HepG2 (cell line): ENCODE data around the gene DAAM2. TPM values are rescaled to one million over a fixed set of nuclear protein-coding genes. Genes with fewer than 3 reads are reported as not detected.

ENCODE experiments used
- ATAC-seq: fragments of 200-7000 bp; cut with Tn5 transposase; 3 replicates; pipeline ENCODE4 v1.9.1; 2020; ENCODE audit warnings: mild to moderate bottlenecking, moderate library complexity
- BruUV-seq: library from RNA; stranded (reverse); fragments of 400-500 nt; replicated peaks from 2 replicates; lab custom pipeline; 2021; lab: Mats Ljungman, UMichigan
- CTCF ChIA-PET: fragments of 300-600 bp; formaldehyde crosslinking; extraction: SDS; loops from one replicate; lab custom pipeline; 2021; ENCODE audit warnings: low total read pairs, inconsistent platforms, low intra/inter-chr PET ratio; lab: Yijun Ruan, JAX
- POLR2A ChIA-PET: fragments of 350-600 bp; sonication (Branson Sonifier 250); formaldehyde crosslinking; loops from one replicate; lab custom pipeline; 2020; ENCODE audit warnings: antibody characterized with exemption, inconsistent platforms; lab: Yijun Ruan, JAX
- DNase-seq: peaks from one replicate; pipeline ENCODE4 v3.0.0-alpha.2; 2015; ENCODE audit warnings: low spot score
- FAIRE-seq: peaks from 3 replicates; lab custom pipeline; 2011; peaks lifted over from hg19 to GRCh38; lab: Jason Lieb, UNC
- H2AFZ ChIP-seq: one replicate; pipeline ENCODE4 v1.6.1; 2011; ENCODE audit warnings: low read length, inconsistent platforms
- H3K27ac ChIP-seq: fragments of 300-600 bp; 3 replicates; pipeline ENCODE4 v1.8.0; 2011; ENCODE audit warnings: mixed run types, mild to moderate bottlenecking, mixed read lengths, low read length, inconsistent platforms; ENCODE audit not compliant: insufficient read depth; ENCODE audit errors: extremely low read length
- H3K27me3 ChIP-seq, 2 experiments: fragments of 200-600 bp in 1 of 2; 2 replicates in 1 of 2; 3 replicates in 1 of 2; pipeline versions ENCODE4 v1.6.0 to v1.8.0; 2011; ENCODE audit warnings: low read length in 2 of 2, mild to moderate bottlenecking in 2 of 2, moderate library complexity in 2 of 2, inconsistent platforms in 1 of 2; ENCODE audit not compliant: insufficient read depth in 2 of 2, control insufficient read depth in 1 of 2
- H3K36me3 ChIP-seq, 2 experiments: fragments of 200-600 bp in 1 of 2; replicated peaks in 1 of 2; 2 replicates in 1 of 2; 3 replicates in 1 of 2; pipeline versions ENCODE4 v1.5.1 to v1.8.0; 2011; ENCODE audit warnings: low read length in 2 of 2, inconsistent platforms in 1 of 2; ENCODE audit not compliant: insufficient read depth in 2 of 2, control insufficient read depth in 1 of 2
- H3K4me1 ChIP-seq: 2 replicates; pipeline ENCODE4 v1.5.1; 2012; ENCODE audit warnings: low read length, inconsistent platforms; ENCODE audit not compliant: insufficient read depth
- H3K4me2 ChIP-seq: 2 replicates; pipeline ENCODE4 v1.6.0; 2011; ENCODE audit warnings: low read depth, low read length, inconsistent platforms
- H3K4me3 ChIP-seq, 3 experiments: fragments of 200-600 bp in 1 of 3; sonication (generic), shearing (Covaris generic) in 1 of 3; replicated peaks in 1 of 3; 2 replicates each; pipeline ENCODE4 v1.5.1; 2011 to 2016; ENCODE audit warnings: low read length in 3 of 3, inconsistent platforms in 2 of 3, low read depth in 2 of 3, mild to moderate bottlenecking in 2 of 3, control low read depth in 1 of 3, mixed read lengths in 1 of 3; ENCODE audit not compliant: insufficient read depth in 1 of 3
- H3K79me2 ChIP-seq: one replicate; pipeline ENCODE4 v1.6.1; 2011; ENCODE audit warnings: low read length, inconsistent platforms; ENCODE audit not compliant: insufficient read depth
- H3K9ac ChIP-seq: 2 replicates; pipeline ENCODE4 v1.6.0; 2011; ENCODE audit warnings: mild to moderate bottlenecking, low read depth, low read length, inconsistent platforms; ENCODE audit not compliant: insufficient read depth
- H3K9me3 ChIP-seq: 2 replicates; pipeline ENCODE4 v1.5.1; 2012; ENCODE audit warnings: mild to moderate bottlenecking, low read length
- H4K20me1 ChIP-seq: 2 replicates; pipeline ENCODE4 v1.6.0; 2011; ENCODE audit warnings: inconsistent platforms, mild to moderate bottlenecking, low read length, moderate library complexity; ENCODE audit not compliant: insufficient read depth
- ATF7-NPFF ChIP-seq: sonication (generic); formaldehyde crosslinking; IDR thresholded peaks from 2 replicates; pipeline ENCODE4 v1.8.1; 2023; ENCODE audit warnings: mild to moderate bottlenecking, low read depth, missing genetic modification reagents, moderate library complexity
- CENPX ChIP-seq: sonication (generic); formaldehyde crosslinking; IDR thresholded peaks from 2 replicates; pipeline ENCODE4 v1.9.0; 2021; ENCODE audit warnings: mild to moderate bottlenecking, missing genetic modification reagents, moderate library complexity
- KAT2B ChIP-seq: fragments of 150-350 bp; IDR thresholded peaks from 2 replicates; pipeline ENCODE4 v1.6.1; 2014; ENCODE audit warnings: low read depth, low read length, borderline replicate concordance
- KDM4B ChIP-seq: sonication (generic); formaldehyde crosslinking; IDR thresholded peaks from 2 replicates; pipeline ENCODE4 v1.4.0; 2020; ENCODE audit warnings: missing genetic modification reagents
- NBN ChIP-seq: fragments of 450-650 bp; conservative IDR thresholded peaks from 2 replicates; pipeline ENCODE4 v1.6.1; 2017
- NONO ChIP-seq, 2 experiments: fragments of 450-650 bp in 1 of 2; sonication (generic) in 1 of 2; formaldehyde crosslinking in 1 of 2; IDR thresholded peaks in 1 of 2; conservative IDR thresholded peaks in 1 of 2; 2 replicates each; pipeline versions ENCODE4 v1.6.1 to v1.8.0; 2017 to 2022; ENCODE audit warnings: mild to moderate bottlenecking in 1 of 2, missing genetic modification reagents in 1 of 2, moderate library complexity in 1 of 2
- PHF21A ChIP-seq: sonication (generic); formaldehyde crosslinking; IDR thresholded peaks from 2 replicates; pipeline ENCODE4 v1.5.0; 2020; ENCODE audit warnings: mild to moderate bottlenecking, missing genetic modification reagents
- SOX13 ChIP-seq, 3 experiments: fragments of 450-650 bp in 1 of 3; sonication (generic) in 1 of 3; formaldehyde crosslinking in 1 of 3; IDR thresholded peaks in 2 of 3; conservative IDR thresholded peaks in 1 of 3; 2 replicates each; pipeline versions ENCODE4 v1.5.0 to v1.6.1; 2016 to 2020; ENCODE audit warnings: antibody characterized with exemption in 1 of 3, mild to moderate bottlenecking in 1 of 3, missing compliant biosample characterization in 1 of 3, missing genetic modification reagents in 1 of 3, moderate library complexity in 1 of 3
- ZEB1 ChIP-seq: IDR thresholded peaks from 2 replicates; pipeline ENCODE4 v1.6.1; 2012; ENCODE audit warnings: mild to moderate bottlenecking, low read depth, inconsistent platforms; ENCODE audit not compliant: insufficient replicate concordance
- ZFP36 ChIP-seq: fragments of 150-350 bp; IDR thresholded peaks from 2 replicates; pipeline ENCODE4 v1.6.1; 2018; ENCODE audit warnings: borderline replicate concordance, low read length, low read depth; ENCODE audit not compliant: partially characterized antibody
- ZNF629 ChIP-seq: sonication (generic); formaldehyde crosslinking; conservative IDR thresholded peaks from 2 replicates; pipeline ENCODE4 v1.5.0; 2020; ENCODE audit warnings: missing genetic modification reagents
- WGBS: methylation state at CpG from one replicate; pipeline ENCODE4 v1.1.6; 2017; ENCODE audit warnings: low lambda C conversion rate; 5-methylcytosine and 5-hydroxymethylcytosine counted together
- in situ Hi-C: cut with HindIII; loops from 2 replicates; pipeline ENCODE4 v1.10.0; 2017; ENCODE audit warnings: low pct_unique_long_range_greater_than_20kb; ENCODE audit not compliant: extremely low pct_ligation_motif_present
- intact Hi-C: fragments of 100-400 bp; cut with micrococcal nuclease; formaldehyde crosslinking; loops from one replicate; pipeline ENCODE4 v1.10.0; 2022; ENCODE audit not compliant: unreplicated experiment
- polyA plus RNA-seq, 8 experiments: library from polyadenylated mRNA; depleted of rRNA in 3 of 8; stranded (reverse) in 7 of 8; unstranded in 1 of 8; fragments of >200 nt; fragmentation: Illumina TruSeq in 4 of 8; extraction: Trizol in 4 of 8; gene quantifications; 2 replicates each; pipeline versions ENCODE4 v1.2.1 to v1.2.3, GENCODE V29; 2011 to 2016; ENCODE audit warnings: low read depth in 4 of 8, missing spikeins in 1 of 8, mixed read lengths in 1 of 8; ENCODE audit not compliant: insufficient read depth in 1 of 8
- total RNA-seq, 5 experiments: library from RNA; depleted of rRNA; stranded (reverse); fragments of >200 nt; fragmentation: Illumina TruSeq; extraction: Trizol; gene quantifications; 2 replicates each; pipeline ENCODE4 v1.2.3, GENCODE V29; 2016; ENCODE audit warnings: low read depth in 1 of 5
- TF ChIP-seq, protein P1 (sequence below), 2 experiments: sonication (generic) in 1 of 2; formaldehyde crosslinking in 1 of 2; IDR thresholded peaks; 2 replicates each; pipeline versions ENCODE4 v1.4.0 to v1.6.1; 2018 to 2020; ENCODE audit warnings: missing genetic modification reagents in 2 of 2, borderline replicate concordance in 1 of 2, low read depth in 1 of 2, mild to moderate bottlenecking in 1 of 2, missing biosample characterization in 1 of 2
- TF ChIP-seq, protein P2 (sequence below): sonication (generic); formaldehyde crosslinking; IDR thresholded peaks from 2 replicates; pipeline ENCODE4 v1.8.0; 2022; ENCODE audit warnings: missing genetic modification reagents, mild to moderate bottlenecking, borderline replicate concordance

DAAM2 gene
- total and polyA plus RNA-seq, 2 of the 13 experiments (the other 11 are each of a cell fraction or from before 2014, with no cell fraction given) = 0.01 TPM; not detected in 1

DNA sequence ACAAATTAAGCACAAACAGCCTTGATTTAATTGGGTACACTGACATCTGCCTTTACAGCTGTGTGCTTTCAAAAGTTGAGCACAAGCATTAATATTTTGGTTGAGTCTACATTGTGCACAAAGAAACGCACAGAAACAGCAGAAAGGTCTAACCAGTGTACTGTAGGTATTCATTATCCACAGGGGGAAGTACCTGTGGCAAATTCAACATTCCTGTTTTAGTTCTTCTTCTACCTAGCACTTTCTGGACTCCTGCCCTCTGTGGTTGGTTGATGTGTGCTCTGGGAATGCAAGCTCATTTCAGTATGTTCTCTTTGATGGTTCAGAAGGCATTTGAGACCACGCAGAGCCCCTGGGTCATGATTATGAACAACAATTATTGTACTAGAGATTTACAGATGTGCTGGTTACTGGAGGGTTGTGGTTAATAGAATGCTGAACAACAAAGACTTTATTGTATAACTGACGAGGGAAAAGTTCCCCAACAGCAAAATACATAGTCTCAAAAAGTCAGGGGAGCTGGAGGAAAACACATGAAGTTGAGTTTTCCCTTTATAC lies 26.6 kb upstream of the DAAM2 start:
- Histone ChIP-seq H4K20me1 (no peaks in the 10 kb centered on the region), H3K79me2 (no peaks in the 10 kb centered on the region), H2AFZ (no peak overlapping the region), H3K27ac (no peak overlapping the region), H3K4me3 (no peak overlapping the region), H3K9ac (no peak overlapping the region), H3K9me3 (no peaks in the 10 kb centered on the region), H3K36me3 (no peaks in the 10 kb centered on the region), H3K27me3 (no peaks in the 10 kb centered on the region), H3K4me2 (no peak overlapping the region), H3K4me1 (no peaks in the 10 kb centered on the region)
- WGBS = 0% methylated on average over 3 of the region's 3 CpGs
- ATAC-seq (no peak), FAIRE-seq (no peak), DNase-seq (no peak)
- intact Hi-C loops = no loop called here
- in situ Hi-C loops = no loop called here
- TF ChIP-seq KDM4B = no peak
- BruUV-seq = no TSS peak
- POLR2A ChIA-PET = no interaction called here
- CTCF ChIA-PET = no interaction called here

DNA sequence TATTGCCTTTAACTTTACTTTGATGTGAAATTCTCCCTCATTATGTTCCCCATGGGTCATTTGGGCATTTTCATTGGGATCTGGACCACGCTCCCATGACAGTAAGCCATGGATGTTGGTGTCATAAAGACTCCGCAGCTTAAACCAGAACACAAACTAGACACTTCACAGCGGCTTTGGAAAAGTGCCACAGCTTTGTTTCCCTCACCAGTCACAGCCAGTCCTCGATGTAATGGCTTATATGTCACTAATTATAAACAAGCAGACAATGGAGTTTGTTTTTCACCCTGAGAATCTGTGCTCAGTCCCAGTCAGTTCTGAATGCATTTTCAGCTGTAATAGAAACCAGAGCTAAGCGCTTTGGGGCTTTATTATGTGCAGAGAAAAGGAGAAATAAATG lies 23.2 kb upstream of the DAAM2 start:
- Histone ChIP-seq H3K9ac (no peak overlapping the region), H3K27ac (no peak overlapping the region), H3K79me2 (no peaks in the 10 kb centered on the region), H3K4me1 (no peaks in the 10 kb centered on the region), H3K4me3 (no peak overlapping the region), H2AFZ (no peak overlapping the region), H3K36me3 (no peaks in the 10 kb centered on the region), H4K20me1 (no peaks in the 10 kb centered on the region), H3K27me3 (no peaks in the 10 kb centered on the region), H3K9me3 (no peaks in the 10 kb centered on the region), H3K4me2 (no peak overlapping the region)
- CTCF ChIA-PET = no interaction called here
- in situ Hi-C loops (no loop called here), intact Hi-C loops (no loop called here)
- WGBS = 26% methylated on average over 5 of the region's 5 CpGs
- POLR2A ChIA-PET = no interaction called here
- no peak for DNase-seq
- ATAC-seq = no peak
- BruUV-seq = no TSS peak
- FAIRE-seq = no peak
- TF ChIP-seq, protein P1, sequence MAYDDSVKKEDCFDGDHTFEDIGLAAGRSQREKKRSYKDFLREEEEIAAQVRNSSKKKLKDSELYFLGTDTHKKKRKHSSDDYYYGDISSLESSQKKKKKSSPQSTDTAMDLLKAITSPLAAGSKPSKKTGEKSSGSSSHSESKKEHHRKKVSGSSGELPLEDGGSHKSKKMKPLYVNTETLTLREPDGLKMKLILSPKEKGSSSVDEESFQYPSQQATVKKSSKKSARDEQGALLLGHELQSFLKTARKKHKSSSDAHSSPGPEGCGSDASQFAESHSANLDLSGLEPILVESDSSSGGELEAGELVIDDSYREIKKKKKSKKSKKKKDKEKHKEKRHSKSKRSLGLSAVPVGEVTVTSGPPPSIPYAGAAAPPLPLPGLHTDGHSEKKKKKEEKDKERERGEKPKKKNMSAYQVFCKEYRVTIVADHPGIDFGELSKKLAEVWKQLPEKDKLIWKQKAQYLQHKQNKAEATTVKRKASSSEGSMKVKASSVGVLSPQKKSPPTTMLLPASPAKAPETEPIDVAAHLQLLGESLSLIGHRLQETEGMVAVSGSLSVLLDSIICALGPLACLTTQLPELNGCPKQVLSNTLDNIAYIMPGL (CRISPR knock-in tag; IDR thresholded peaks at IDR 0.05; ENCODE audit: borderline replicate concordance in 1 of 2, low read depth in 1 of 2) = no peak
- TF ChIP-seq CENPX (CRISPR knock-in tag) (no peak), ATF7-NPFF (no peak), NBN (no peak), PHF21A (no peak), ZNF629 (CRISPR knock-in tag) (no peak), SOX13 (IDR thresholded peaks at IDR 0.05) (no peak), SOX13 (CRISPR knock-in tag; conservative IDR thresholded peaks at IDR 0.05 in 1 of 2, IDR thresholded peaks at IDR 0.05 in 1 of 2) (no peak), KAT2B (no peak), ZEB1 (no peak), NONO (IDR thresholded peaks at IDR 0.05) (no peak), NONO (CRISPR knock-in tag; conservative IDR thresholded peaks at IDR 0.05) (no peak), ZFP36 (no peak)
- TF ChIP-seq, protein P2, sequence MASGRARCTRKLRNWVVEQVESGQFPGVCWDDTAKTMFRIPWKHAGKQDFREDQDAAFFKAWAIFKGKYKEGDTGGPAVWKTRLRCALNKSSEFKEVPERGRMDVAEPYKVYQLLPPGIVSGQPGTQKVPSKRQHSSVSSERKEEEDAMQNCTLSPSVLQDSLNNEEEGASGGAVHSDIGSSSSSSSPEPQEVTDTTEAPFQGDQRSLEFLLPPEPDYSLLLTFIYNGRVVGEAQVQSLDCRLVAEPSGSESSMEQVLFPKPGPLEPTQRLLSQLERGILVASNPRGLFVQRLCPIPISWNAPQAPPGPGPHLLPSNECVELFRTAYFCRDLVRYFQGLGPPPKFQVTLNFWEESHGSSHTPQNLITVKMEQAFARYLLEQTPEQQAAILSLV (CRISPR knock-in tag) = no peak
